Fibroblast of skin of left quadriceps (primary cell): Measurements from ENCODE around the gene POLG.

Experiments used
- DNase-seq, 2 experiments: peaks; one replicate each; pipeline ENCODE4 v3.0.0-alpha.2; 2013; ENCODE audit warnings: low read depth in 2 of 2

Gene POLG

GRCh38 chr15:89334510-89335297, at the start of gene POLG:
POLG (minus strand) TSS chr15:89334824; CDS start chr15:89333754, 1,070 bp downstream.
- DNase-seq: peak; percentile 99

- DNase-seq: no peak
Observed at GRCh38 chr15:89384176-89384604, 49.6 kb upstream of the POLG start.

- DNase-seq: peak; percentile 5 to 8
Observed at GRCh38 chr15:89383365-89384175, 48.9 kb upstream of the POLG start.

GRCh38 chr15:89381888-89382686, 47.5 kb upstream of the POLG start:
- DNase-seq: no peak

- no peak for DNase-seq
Observed at GRCh38 chr15:89381331-89381730, 46.7 kb upstream of the POLG start.

- no peak for DNase-seq
Observed at GRCh38 chr15:89379818-89380217, 45.2 kb upstream of the POLG start.

GRCh38 chr15:89379251-89379695, 44.6 kb upstream of the POLG start:
- DNase-seq: no peak

- DNase-seq: no peak
Observed at GRCh38 chr15:89378296-89379151, 43.9 kb upstream of the POLG start.

- no peak for DNase-seq
Observed at GRCh38 chr15:89377842-89378295, 43.2 kb upstream of the POLG start.

GRCh38 chr15:89377024-89377841, 42.6 kb upstream of the POLG start:
- DNase-seq: no peak

GRCh38 chr15:89376388-89376787, 41.8 kb upstream of the POLG start:
- DNase-seq: no peak

GRCh38 chr15:89375093-89376005, 40.7 kb upstream of the POLG start:
- no peak for DNase-seq

GRCh38 chr15:89374086-89374981, 39.7 kb upstream of the POLG start:
- no peak for DNase-seq

GRCh38 chr15:89372069-89372935, 37.7 kb upstream of the POLG start:
- DNase-seq: no peak

- no peak for DNase-seq
Observed at GRCh38 chr15:89371228-89372044, 36.8 kb upstream of the POLG start.

GRCh38 chr15:89370978-89371227, 36.3 kb upstream of the POLG start:
- no peak for DNase-seq
